ENCODE data around the gene ADCY5.

The ADCY5 gene

GRCh38 chr3:123301331-123302184, 147.3 kb downstream of the ADCY5 start:
- DNase-seq (ENCODE audit: low spot score), result no peak
- FAIRE-seq, result no peak

- no peak for FAIRE-seq
- no peak for DNase-seq (ENCODE audit: low spot score)
Observed at GRCh38 chr3:123300583-123300982, 148.3 kb downstream of the ADCY5 start.

GRCh38 chr3:123300056-123300455, 148.8 kb downstream of the ADCY5 start:
- no peak for FAIRE-seq
- no peak for DNase-seq (ENCODE audit: low spot score)

GRCh38 chr3:123299581-123299980, 149.3 kb downstream of the ADCY5 start:
- FAIRE-seq (no peak), DNase-seq (ENCODE audit: low spot score) (no peak)

GRCh38 chr3:123298903-123299302, 150.0 kb downstream of the ADCY5 start:
- peak; percentile 38 for DNase-seq (ENCODE audit: low spot score)
- no peak for FAIRE-seq

GRCh38 chr3:123297627-123297899, 151.3 kb downstream of the ADCY5 start:
- FAIRE-seq, result no peak
- DNase-seq (ENCODE audit: low spot score), result no peak

DNA sequence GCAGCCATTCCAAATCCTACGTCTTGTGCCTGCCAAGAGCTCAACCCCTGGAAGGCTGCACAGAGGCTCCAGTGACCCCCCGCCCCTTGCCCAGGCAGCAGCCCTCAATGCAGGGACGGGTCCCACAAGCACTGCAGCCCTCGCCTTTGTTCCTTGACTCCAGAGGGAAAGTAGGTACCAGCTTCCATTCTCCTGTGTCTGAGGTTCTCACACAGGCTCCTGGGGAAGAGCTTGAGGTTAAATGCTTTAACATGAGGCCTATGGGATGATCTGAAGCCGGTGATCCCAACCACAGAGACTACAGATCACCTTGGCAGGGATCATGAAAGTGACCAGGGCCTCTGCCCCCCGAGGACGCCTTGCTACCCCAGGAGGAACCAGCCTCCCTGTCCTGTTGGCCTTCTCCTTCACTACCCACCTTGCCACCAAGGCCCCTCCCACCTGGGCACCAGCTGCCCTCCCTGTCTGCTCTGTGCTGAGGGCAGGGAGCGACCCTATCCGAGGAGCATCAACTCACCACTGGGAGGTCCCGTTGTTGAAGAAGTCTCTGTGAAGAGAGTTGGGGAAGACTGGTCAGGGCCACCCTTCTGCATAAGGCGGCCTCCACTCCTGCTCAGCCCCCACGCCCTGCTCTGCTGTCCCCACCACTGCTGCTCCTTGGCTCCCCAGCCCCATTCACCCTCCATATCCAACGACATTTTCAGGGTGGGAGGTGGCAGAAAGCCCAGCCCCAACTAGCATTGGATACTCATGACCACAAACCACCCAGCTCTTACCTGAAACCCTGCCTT, 151.9 kb downstream of the ADCY5 start:
- no peak for FAIRE-seq

GRCh38 chr3:123296261-123296660, 152.6 kb downstream of the ADCY5 start:
- DNase-seq (ENCODE audit: low spot score) (no peak), FAIRE-seq (no peak)

More for the DNA sequence above, 151.9 kb downstream of the ADCY5 start:
- no peak for DNase-seq (ENCODE audit: low spot score)

- no peak for DNase-seq (ENCODE audit: low spot score)
Observed at GRCh38 chr3:123295901-123296250, 153.0 kb downstream of the ADCY5 start.

GRCh38 chr3:123295171-123295900, 153.6 kb downstream of the ADCY5 start:
- FAIRE-seq (no peak), DNase-seq (ENCODE audit: low spot score) (no peak)

More at GRCh38 chr3:123295901-123296250, 153.0 kb downstream of the ADCY5 start:
- no peak for FAIRE-seq

- FAIRE-seq (no peak), DNase-seq (ENCODE audit: low spot score) (no peak)
Observed at GRCh38 chr3:123294296-123294938, 154.5 kb downstream of the ADCY5 start.

DNA sequence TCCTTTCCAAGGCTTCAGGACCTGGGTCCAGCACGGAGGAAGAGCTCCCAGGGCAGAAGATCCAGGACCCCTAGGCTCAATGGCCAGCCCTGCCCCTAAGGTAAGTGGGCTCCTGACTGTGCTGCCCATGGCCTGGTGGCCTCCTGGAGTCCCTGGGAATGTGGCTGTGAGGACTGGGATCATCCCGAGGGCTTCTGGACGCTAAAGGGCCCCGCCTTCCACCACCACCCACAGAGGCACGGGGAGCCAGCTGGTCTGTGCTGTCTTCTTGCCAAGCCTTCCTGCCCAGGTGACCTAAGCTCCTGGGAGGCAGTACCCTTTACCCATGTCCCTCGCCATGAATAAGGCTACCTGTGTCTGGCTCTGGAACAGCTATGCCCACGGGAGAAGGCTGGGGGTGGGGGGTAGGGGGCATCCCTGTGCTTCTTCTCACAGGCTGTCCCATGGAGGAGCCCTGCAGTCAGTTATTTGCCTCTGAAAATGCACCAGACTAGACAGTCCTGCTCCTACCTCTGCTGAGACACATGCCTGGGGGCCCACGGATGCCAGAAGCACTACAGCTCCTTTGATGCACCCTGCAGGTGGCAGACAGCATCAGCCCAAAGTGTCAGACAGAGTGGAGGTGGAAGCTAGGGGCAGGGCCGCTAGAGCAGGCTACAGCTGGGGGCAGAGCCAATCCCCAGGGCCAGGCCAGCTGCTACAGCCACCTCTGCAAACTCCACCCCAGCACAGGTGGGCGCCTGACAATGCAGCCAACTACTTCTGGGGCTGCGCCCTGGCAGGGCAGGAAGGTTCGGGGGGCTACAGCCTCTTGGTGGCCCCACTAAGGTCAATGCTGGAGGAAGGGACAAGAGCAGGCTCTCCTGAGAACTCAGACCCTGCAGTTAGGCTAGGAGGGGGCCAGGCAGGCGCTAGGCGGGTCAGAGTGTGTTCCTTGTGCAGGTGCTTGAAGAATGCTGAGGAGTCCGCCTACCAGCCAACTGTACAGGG, 156.3 kb downstream of the ADCY5 start:
- DNase-seq (ENCODE audit: low spot score) (no peak), FAIRE-seq (no peak)

DNA sequence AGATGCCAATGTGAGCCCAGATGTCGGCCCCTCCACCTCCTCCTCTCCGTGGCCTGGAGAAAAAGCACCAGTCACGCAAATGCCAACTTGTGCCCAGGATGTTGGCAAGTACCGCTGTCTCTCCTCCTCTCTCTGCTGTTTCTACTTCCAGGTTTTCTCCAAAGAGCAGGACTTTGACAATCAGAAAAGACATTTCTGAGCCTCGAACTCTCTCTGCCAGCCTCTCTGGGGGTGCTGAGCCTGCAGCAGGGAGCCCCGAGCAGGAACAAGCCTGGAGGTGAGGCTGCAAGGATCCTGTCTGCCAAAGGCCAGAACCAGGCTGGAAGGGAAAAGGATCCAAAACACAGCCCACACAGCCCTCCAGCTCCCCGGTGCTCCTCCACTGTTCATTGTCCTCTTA, 157.5 kb downstream of the ADCY5 start:
- FAIRE-seq, result no peak
- no peak for DNase-seq (ENCODE audit: low spot score)

DNA sequence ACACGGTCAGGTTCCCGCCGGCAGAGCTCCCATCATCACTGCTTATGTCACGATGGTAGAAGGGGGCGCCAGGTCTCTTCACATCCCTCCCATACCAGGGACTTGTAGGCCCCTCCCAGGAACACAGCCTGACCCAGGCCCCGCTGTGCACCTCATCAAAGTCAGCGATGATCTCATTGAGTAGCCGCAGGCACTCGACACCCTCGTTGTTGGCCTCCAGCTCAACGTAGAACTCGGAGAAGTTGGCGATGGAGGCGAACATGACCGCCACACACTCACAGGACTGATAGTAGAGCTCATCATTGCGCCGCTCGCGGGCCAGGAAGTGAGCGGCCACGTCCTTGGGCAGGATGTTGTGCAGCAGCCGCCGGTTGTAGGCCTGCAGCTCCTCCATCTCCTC, 157.9 kb downstream of the ADCY5 start:
- no peak for DNase-seq (ENCODE audit: low spot score)

DNA sequence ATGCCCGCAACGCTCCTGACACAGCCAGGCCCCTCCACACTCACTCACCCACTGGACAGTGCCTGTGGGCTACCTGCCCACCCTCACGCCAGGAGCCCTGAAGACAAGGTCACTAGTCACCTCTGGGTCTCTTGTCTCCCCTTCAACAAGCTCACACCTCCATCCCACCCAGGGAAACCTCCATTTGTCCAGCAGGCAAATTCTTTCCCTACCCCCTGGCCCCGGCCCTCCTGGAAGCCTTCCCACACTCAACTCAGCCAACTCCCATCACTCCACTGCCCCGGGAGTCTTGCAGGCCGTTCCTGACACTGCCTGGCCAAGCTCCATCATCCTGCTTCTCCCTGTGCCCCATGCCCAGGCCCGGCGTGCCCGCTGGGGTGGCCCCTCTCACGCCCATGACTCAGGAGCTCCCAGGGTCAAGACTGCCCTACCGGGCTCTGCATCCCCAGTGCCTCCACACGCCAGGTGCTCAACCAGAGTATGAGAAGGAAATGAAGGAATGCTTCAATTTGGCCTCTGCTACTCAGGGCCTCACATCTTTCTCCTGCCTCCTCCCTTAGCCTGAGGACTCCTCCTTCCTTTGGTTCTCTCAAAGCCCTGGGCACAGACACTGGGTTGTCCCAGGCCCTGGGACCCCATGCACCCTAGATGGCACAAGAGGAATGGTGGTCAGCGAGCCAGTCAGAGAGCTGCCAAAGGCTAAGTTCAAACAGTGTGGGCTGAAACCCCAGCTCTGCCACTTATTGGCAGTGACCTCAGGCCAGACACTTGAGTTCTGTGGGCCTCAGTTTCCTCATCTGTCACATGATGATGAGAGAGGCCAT, 158.6 kb downstream of the ADCY5 start:
- FAIRE-seq (no peak), DNase-seq (ENCODE audit: low spot score) (no peak)

More for the DNA sequence above, 157.9 kb downstream of the ADCY5 start:
- FAIRE-seq, result no peak

- FAIRE-seq (no peak), DNase-seq (ENCODE audit: low spot score) (no peak)
Observed at GRCh38 chr3:123289391-123290106, 159.3 kb downstream of the ADCY5 start.

GRCh38 chr3:123287962-123288302, 161.0 kb downstream of the ADCY5 start:
- FAIRE-seq, result no peak
- no peak for DNase-seq (ENCODE audit: low spot score)

DNA sequence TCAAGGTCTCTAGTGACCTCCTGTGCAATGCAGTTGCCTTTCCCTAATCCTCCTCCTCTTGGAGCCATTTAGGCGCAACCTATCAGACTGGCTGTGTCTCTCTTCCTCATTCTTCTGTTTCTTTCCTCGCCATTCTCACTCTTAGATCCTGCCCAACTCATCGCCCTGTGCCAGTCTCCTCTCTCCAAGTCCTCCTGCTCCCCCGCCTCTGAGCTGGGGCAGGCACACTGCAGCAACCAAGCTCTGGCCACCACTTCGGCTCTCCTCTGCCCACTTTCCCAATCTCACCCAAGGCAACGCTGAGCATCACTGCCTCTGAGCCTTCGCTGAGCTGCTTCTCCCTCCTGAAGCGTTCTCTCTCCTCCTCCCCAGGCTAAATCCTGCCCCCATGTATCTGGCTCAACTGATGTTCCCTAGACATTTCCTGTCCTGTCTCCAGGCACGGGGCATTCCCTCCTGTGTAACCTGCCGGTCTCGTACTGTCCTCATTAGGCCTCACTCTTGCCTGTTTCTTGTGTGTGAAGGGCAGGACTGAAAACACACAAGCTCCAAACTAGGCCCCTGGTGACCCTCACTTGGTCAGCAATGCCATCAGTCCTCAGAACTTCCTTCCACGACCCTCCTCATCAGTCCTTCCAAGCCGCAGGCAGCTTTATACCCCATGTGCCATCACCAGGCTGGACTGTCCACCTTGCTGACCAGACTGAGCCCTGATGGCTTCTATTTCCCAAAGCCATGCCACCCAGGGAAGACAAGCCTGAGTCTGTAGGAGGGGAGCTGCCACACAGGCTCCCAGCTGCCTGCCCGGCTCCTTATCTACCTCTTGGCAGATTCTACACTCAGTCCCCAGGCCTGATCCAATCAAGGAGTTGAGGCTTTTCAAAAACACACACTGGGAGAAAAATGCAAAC, 161.6 kb downstream of the ADCY5 start:
- FAIRE-seq (no peak), DNase-seq (ENCODE audit: low spot score) (no peak)
